Neural cell (in vitro differentiated cells): ENCODE data around the gene PPP6R1.

Source experiments
- CTCF ChIP-seq: fragments of 450-650 bp; IDR thresholded peaks from 2 replicates; pipeline ENCODE4 v1.5.1; 2014; ENCODE audit warnings: antibody characterized with exemption, mild to moderate bottlenecking, moderate library complexity; ENCODE audit not compliant: poor library complexity, severe bottlenecking
- EZH2 ChIP-seq: fragments of 200-600, 300-800 bp; shearing (Covaris generic), sonication (generic); IDR thresholded peaks from 2 replicates; pipeline ENCODE4 v1.6.1; 2014; ENCODE audit warnings: antibody characterized with exemption, low read length, borderline replicate concordance, mild to moderate bottlenecking; ENCODE audit not compliant: insufficient read depth, poor library complexity, severe bottlenecking
- MXI1 ChIP-seq: fragments of 450-650 bp; conservative IDR thresholded peaks from 2 replicates; pipeline ENCODE4 v1.6.1; 2014; ENCODE audit warnings: antibody characterized with exemption, mild to moderate bottlenecking; ENCODE audit not compliant: poor library complexity, severe bottlenecking
- POLR2AphosphoS5 ChIP-seq: IDR thresholded peaks from 2 replicates; pipeline ENCODE4 v1.6.1; 2012
- RAD21 ChIP-seq: fragments of 450-650 bp; conservative IDR thresholded peaks from 2 replicates; pipeline ENCODE4 v1.6.1; 2014; ENCODE audit warnings: antibody characterized with exemption, mild to moderate bottlenecking, moderate library complexity

- no peak for TF ChIP-seq MXI1
- TF ChIP-seq CTCF = no peak
- TF ChIP-seq POLR2AphosphoS5 = no peak
- no peak for TF ChIP-seq RAD21
- TF ChIP-seq EZH2 = no peak
These were observed 2.0 kb downstream of the PPP6R1 start for GRCh38 chr19:55256562-55257460.
